Prostate gland (tissue), 2 donors: ENCODE measurements around the gene POU2F1.

Source experiments
- CTCF ChIP-seq, 4 experiments: fragments of 200-600 bp in 2 of 4; fragments of 450-650 bp in 2 of 4; sonication (generic) in 2 of 4; IDR thresholded peaks; 1 replicate in 3 of 4; 2 replicates in 1 of 4; pipeline ENCODE4 v1.5.1; 2016 to 2019; ENCODE audit warnings: antibody characterized with exemption in 4 of 4, mild to moderate bottlenecking in 2 of 4, moderate library complexity in 2 of 4
- POLR2AphosphoS5 ChIP-seq: sonication (generic); formaldehyde crosslinking; IDR thresholded peaks from one replicate; pipeline ENCODE4 v1.6.1; 2017; ENCODE audit warnings: antibody characterized with exemption

- TF ChIP-seq CTCF (IDR thresholded peaks at IDR 0.05) (no peak), POLR2AphosphoS5 (no peak)
These were observed 11.3 kb downstream of the POU2F1 start for GRCh38 chr1:167231873-167232450.
